ENCODE data around the gene CTSK.

The CTSK gene

DNA sequence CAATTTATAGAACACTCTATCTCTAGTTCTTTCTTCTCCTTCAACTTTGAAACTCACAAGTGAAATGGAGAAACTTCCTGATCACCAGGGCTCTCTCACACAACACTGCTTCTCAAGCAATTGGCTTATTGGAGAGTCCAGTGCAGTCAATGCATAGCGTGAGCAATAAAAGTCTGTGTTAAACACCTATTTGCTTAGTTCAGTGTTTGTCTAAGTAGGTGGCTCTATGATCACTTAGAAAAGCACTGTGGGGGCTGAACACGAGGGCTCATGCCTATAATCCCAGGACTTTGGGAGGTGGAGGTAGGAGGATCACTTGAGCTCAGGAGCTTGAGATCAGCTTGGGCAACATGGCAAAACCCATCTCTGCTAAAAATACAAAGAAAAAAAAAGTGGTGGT is 54.6 kb downstream of the CTSK start:
- DNase-seq, result no peak

DNA sequence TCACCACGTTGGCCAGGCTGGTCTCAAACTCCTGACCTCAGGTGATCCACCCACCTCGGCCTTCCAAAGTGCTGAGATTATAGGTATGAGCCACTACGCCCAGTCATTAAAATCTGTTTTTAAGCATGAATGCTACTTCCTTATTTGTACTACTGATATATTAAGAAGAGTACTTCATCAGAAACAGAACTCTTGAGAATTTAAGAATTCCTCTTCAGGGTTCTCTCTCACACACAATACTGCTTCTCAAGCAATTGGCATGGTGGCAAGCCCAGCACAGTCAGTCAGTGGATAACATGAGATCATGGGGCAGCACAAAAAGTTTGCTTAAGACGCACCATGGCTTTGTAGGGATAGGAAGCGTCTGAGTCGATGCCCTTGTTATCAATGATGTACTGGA is 56.6 kb downstream of the CTSK start:
- DNase-seq, result no peak

DNA sequence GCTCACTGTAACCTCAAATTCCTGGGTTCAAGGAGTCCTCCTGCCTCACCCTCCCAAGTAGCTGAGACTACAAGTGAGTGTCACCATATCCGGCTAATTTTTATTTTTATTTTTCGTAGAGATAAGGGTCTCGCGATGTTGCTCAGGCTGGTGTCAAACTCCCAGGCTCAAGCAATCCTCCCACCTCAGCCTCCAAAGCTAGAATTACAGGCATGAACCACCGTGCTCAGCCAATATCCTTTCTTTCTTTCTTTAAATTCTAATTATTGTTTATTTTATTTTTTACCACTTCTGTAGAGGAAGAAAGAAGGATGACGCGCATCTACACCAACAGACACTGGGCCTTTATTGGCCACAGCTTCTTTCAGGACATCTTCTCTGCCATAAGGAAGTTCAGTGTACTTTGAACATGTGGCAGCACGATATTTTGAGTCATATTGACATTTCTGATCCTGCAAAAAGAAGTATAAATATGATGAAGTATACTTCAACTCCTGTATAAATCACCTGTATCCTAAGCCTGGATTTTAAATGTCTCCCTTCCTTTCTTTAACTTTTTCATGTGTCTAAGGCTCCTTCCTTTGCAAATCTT is 58.2 kb downstream of the CTSK start:
- no peak for DNase-seq

DNA sequence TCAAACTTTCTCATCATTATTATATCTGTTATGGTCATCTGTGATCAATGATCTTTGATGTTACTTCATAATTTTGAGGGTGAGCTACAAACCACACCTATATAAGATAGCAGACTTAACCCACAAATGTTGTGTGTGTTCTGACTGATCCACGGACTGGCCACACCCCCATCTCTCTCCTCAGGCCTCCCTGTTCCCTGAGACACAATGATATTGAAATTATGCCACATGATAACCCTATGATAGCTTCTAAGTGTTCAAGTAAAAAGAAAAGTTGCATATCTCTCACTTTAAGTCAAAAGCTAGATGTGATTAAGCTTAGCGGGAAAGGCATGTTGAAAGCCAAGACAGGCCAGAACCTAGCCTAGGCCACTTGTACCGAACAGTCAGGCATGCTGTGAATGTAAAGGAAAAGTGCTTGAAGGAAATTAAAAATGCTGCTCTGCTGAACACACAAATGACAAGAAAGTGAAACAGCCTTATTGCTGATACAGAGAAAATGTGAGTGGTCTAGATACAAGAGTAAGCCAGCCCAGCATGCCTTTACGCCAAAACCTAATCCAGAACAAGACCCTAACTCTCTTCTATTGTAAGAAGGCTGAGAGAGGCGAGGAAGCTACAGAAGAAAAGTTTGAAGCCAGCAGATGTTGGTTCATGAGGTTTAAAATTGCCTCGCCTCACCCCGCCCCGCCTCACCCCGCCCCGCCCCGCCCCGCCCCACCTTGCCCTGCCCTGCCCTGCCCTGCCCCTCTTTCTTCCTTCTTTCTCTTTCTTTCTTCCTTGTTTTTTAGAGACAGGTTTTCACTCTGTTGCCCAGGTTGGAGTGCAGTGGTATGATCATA is 59.0 kb downstream of the CTSK start:
- DNase-seq, result no peak
